Uterus (tissue), 2 donors: ENCODE results near the gene SCGB1D4.

Source experiments
- CTCF ChIP-seq, 4 experiments: fragments of 200-600 bp in 2 of 4; fragments of 450-650 bp in 2 of 4; sonication (generic) in 2 of 4; IDR thresholded peaks; one replicate each; pipeline ENCODE4 v1.5.1; 2016 to 2019; ENCODE audit warnings: antibody characterized with exemption in 4 of 4, mild to moderate bottlenecking in 2 of 4, moderate library complexity in 1 of 4
- POLR2A ChIP-seq, 2 donors: fragments of 450-650 bp; IDR thresholded peaks; one replicate each; pipeline ENCODE4 v1.6.1; 2016; ENCODE audit warnings: antibody characterized with exemption in 2 of 2, mild to moderate bottlenecking in 1 of 2, moderate library complexity in 1 of 2

- TF ChIP-seq CTCF (IDR thresholded peaks at IDR 0.05) (no peak), POLR2A (IDR thresholded peaks at IDR 0.05) (no peak)
Measured at GRCh38 chr11:62269654-62270278, 29.1 kb downstream of the SCGB1D4 start, which contains the start of gene SCGB2A2.
